Gastroesophageal sphincter (tissue), 4 donors: ENCODE measurements around the gene SNX25. TPM values are rescaled to one million over a fixed set of nuclear protein-coding genes. Genes with fewer than 3 reads are reported as not detected.

Experiments used
- ATAC-seq: fragments of 150-250 bp; one replicate; pipeline ENCODE4 v1.9.1; 2016; ENCODE audit warnings: mild to moderate bottlenecking, moderate library complexity
- H3K27ac ChIP-seq, 4 donors: fragments of 200-600 bp; sonication (generic) in 3 of 4; 1 replicate in 3 of 4; 2 replicates in 1 of 4; pipeline ENCODE4 v1.5.1; 2016 to 2019
- H3K27me3 ChIP-seq: fragments of 200-600 bp; sonication (generic); one replicate; pipeline ENCODE4 v1.5.1; 2019
- H3K36me3 ChIP-seq, 2 donors: fragments of 200-600 bp; sonication (generic); one replicate each; pipeline ENCODE4 v1.5.1; 2019; ENCODE audit warnings: control low read depth in 1 of 2
- H3K4me1 ChIP-seq, 3 donors: fragments of 200-600 bp; sonication (generic); 1 replicate in 2 of 3; 2 replicates in 1 of 3; pipeline ENCODE4 v1.5.1; 2016 to 2019; ENCODE audit warnings: control low read depth in 2 of 3
- H3K4me3 ChIP-seq, 2 donors: fragments of 200-600 bp; sonication (generic); one replicate each; pipeline ENCODE4 v1.5.1; 2019; ENCODE audit warnings: mild to moderate bottlenecking in 1 of 2, moderate library complexity in 1 of 2
- H3K9me3 ChIP-seq, 3 donors: fragments of 200-600 bp; sonication (generic); one replicate each; pipeline ENCODE4 v1.5.1; 2017 to 2019; ENCODE audit warnings: control low read depth in 2 of 3
- CTCF ChIP-seq, 4 experiments: fragments of 200-600 bp in 2 of 4; fragments of 450-650 bp in 2 of 4; sonication (generic) in 1 of 4; IDR thresholded peaks; one replicate each; pipeline ENCODE4 v1.5.1; 2017 to 2019; ENCODE audit warnings: antibody characterized with exemption in 4 of 4, mild to moderate bottlenecking in 2 of 4, moderate library complexity in 2 of 4
- EP300 ChIP-seq: sonication (generic); formaldehyde crosslinking; IDR thresholded peaks from one replicate; pipeline ENCODE4 v1.6.1; 2017; ENCODE audit warnings: antibody characterized with exemption, mild to moderate bottlenecking
- POLR2A ChIP-seq, 2 donors: fragments of 450-650 bp; IDR thresholded peaks; one replicate each; pipeline ENCODE4 v1.6.1; 2017; ENCODE audit warnings: antibody characterized with exemption in 2 of 2, mild to moderate bottlenecking in 2 of 2, moderate library complexity in 1 of 2
- POLR2AphosphoS5 ChIP-seq: sonication (generic); formaldehyde crosslinking; IDR thresholded peaks from one replicate; pipeline ENCODE4 v1.6.1; 2017; ENCODE audit warnings: antibody characterized with exemption
- WGBS, 2 donors: methylation state at CpG; one replicate each; pipeline ENCODE4 v1.1.5; 2018; ENCODE audit warnings: low coverage in 1 of 2; 5-methylcytosine and 5-hydroxymethylcytosine counted together
- total RNA-seq, 4 donors: library from RNA; depleted of rRNA; stranded (reverse); fragments of >200 nt; gene quantifications; one replicate each; pipeline ENCODE4 v1.1.0, GENCODE V29; 2016

Gene SNX25
- total RNA-seq, 4 donors from 2014 or later = 17.9 to 30.5 (median 24.9) TPM

GRCh38 chr4:185270037-185270436 lies 60.6 kb downstream of the SNX25 start:
- H3K4me3 ChIP-seq = no peak overlapping the region
- H3K27ac ChIP-seq = no peak overlapping the region
- TF ChIP-seq CTCF (IDR thresholded peaks at IDR 0.05) = no peak
- TF ChIP-seq POLR2A (IDR thresholded peaks at IDR 0.05) = no peak
- no peak for TF ChIP-seq POLR2AphosphoS5
- TF ChIP-seq EP300 = no peak
- no peaks in the 10 kb centered on the region for H3K27me3 ChIP-seq
- no peak for ATAC-seq
- peaks cover 0 to 40% of the 10 kb centered on the region in 2 donors for H3K36me3 ChIP-seq
- H3K9me3 ChIP-seq = no peaks in the 10 kb centered on the region
- H3K4me1 ChIP-seq = no peaks in the 10 kb centered on the region
- 88 to 91% methylated on average over 5 of the region's 5 CpGs for WGBS, 2 donors

GRCh38 chr4:185270885-185271284 lies 61.5 kb downstream of the SNX25 start:
- H3K4me3 ChIP-seq = no peak overlapping the region
- TF ChIP-seq CTCF (IDR thresholded peaks at IDR 0.05) (no peak), POLR2AphosphoS5 (no peak), POLR2A (IDR thresholded peaks at IDR 0.05) (no peak), EP300 (no peak)
- peaks cover 0 to 37% of the 10 kb centered on the region in 2 donors for H3K36me3 ChIP-seq
- no peak for ATAC-seq
- no peak overlapping the region for H3K27ac ChIP-seq
- H3K27me3 ChIP-seq = no peaks in the 10 kb centered on the region
- H3K4me1 ChIP-seq = no peaks in the 10 kb centered on the region
- H3K9me3 ChIP-seq = no peaks in the 10 kb centered on the region
- 85 to 96% methylated on average over 3 to 5 of the region's 6 CpGs for WGBS, 2 donors

- Histone ChIP-seq H3K4me3 (no peak overlapping the region), H3K9me3 (no peaks in the 10 kb centered on the region), H3K27me3 (no peaks in the 10 kb centered on the region), H3K36me3 (peaks cover 0 to 32% of the 10 kb centered on the region in 2 donors), H3K4me1 (no peaks in the 10 kb centered on the region), H3K27ac (no peak overlapping the region)
- TF ChIP-seq POLR2AphosphoS5 (no peak), EP300 (no peak), CTCF (IDR thresholded peaks at IDR 0.05) (no peak), POLR2A (IDR thresholded peaks at IDR 0.05) (no peak)
- ATAC-seq = no peak
- WGBS, 2 donors = 93 to 95% methylated on average over 3 to 6 of the region's 6 CpGs
Measured at GRCh38 chr4:185272245-185272644, 62.8 kb downstream of the SNX25 start.

GRCh38 chr4:185275501-185275900 lies 66.1 kb downstream of the SNX25 start:
- TF ChIP-seq EP300 (no peak), POLR2AphosphoS5 (no peak), CTCF (IDR thresholded peaks at IDR 0.05) (no peak), POLR2A (IDR thresholded peaks at IDR 0.05) (no peak)
- no peak for ATAC-seq
- H3K4me1 ChIP-seq = no peaks in the 10 kb centered on the region
- H3K27me3 ChIP-seq = no peaks in the 10 kb centered on the region
- H3K4me3 ChIP-seq = no peak overlapping the region
- H3K36me3 ChIP-seq = peaks cover 0 to 11% of the 10 kb centered on the region in 2 donors
- H3K27ac ChIP-seq = no peak overlapping the region
- no peaks in the 10 kb centered on the region for H3K9me3 ChIP-seq

- TF ChIP-seq POLR2AphosphoS5 (no peak), POLR2A (IDR thresholded peaks at IDR 0.05) (no peak), CTCF (IDR thresholded peaks at IDR 0.05) (no peak), EP300 (no peak)
- Histone ChIP-seq H3K4me3 (no peak overlapping the region), H3K9me3 (no peaks in the 10 kb centered on the region), H3K4me1 (no peaks in the 10 kb centered on the region), H3K27me3 (no peaks in the 10 kb centered on the region), H3K27ac (no peak overlapping the region), H3K36me3 (peaks cover 0 to 9% of the 10 kb centered on the region in 2 donors)
- ATAC-seq = no peak
Measured at GRCh38 chr4:185276036-185276435, 66.6 kb downstream of the SNX25 start.
